ENCODE measurements around the gene SCLT1.

Gene SCLT1

DNA sequence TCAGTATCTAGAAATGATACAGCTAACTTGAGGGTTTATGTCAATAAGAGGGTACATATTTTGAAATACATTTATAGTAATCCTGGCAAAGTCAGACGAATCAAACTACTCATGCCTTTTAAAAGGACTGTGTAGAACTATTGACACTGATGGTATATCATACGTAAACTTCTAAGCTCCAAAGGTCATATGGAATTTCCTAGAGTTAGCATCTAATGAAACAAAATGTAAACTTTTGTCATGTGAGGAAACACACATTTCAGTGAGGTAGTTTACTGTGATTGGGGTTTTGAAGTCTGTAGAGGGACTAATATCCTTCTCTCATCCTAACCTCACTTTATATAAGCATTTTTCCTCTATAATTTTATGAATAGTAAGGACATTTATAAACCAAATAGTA lies 138.4 kb downstream of the SCLT1 start:
- DNase-seq, result no peak

DNA sequence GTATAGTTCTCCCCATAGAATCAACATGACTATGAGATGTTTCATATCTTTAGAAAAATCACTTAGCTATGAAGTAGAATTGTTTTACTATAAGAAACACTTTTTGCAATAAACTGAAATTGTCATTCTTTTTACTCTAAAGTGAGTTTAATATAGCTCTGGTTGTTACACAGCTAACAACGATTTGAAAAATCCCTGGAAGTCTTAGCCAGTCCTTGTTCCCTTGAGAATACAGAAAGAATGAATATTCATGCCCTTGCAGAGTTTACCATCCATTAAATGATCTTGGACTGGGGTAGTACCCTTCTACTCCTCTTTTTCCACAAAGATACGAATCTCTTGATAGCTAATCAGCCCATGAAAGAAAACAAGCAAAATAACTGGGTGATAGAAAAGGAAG lies 142.0 kb downstream of the SCLT1 start:
- DNase-seq, result no peak

DNA sequence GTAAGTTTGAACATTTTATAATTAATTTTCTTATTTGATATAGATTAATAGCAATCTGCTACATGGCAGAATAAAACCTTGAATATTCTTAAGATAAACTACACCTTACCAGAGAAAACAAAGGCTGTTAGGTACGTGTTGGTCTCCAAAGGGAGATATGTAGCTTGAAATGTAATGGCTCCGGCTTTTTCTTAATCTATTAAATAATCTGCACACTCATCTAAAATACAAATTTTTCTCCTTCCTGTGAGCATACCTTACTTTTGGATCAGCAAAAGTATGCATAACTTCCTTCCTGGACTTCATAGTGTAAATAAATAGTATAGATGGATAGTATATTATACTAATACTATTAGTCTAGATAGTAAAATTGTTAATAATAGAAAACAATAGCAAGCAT lies 142.5 kb downstream of the SCLT1 start:
- no peak for DNase-seq

DNA sequence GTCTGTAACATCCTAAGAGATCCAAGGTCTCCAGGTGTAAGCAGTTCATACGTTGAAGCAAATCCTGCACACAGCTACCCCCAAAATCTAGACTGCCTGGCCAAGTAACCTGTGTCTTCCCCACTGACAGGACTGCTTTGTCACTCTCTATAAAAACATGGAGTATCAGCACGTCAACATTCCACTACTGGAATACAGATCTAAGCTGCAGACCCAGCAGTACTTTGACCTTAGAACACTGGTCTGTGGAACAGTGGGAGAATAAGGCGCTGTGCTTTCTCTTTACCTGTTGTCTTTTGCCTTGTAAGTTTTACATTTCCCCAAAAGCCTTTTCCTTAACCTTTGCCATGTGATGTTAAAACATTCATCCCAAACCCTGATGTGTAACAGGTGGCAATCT lies 146.4 kb downstream of the SCLT1 start:
- no peak for DNase-seq

- DNase-seq, result no peak
Observed at GRCh38 chr4:128942607-128943006, 150.7 kb downstream of the SCLT1 start.

DNA sequence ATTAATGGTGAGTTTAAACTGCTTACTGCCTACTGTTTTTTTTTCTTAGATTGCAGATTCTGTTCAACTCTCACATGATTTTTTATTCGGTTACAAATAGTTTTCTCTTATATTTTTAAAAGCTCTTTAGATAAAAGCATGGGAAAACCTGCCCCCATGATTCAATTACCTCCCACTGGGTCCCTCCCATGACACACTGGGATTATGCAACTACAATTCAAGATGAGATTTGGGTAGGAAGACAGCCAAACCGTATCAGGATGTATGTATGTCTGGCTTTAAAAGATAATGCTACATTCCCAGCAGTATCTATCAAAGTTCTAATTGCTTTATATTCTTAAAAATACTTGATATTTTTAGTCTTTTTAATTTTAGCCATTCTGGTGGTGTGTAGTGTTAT lies 152.4 kb downstream of the SCLT1 start:
- no peak for DNase-seq

GRCh38 chr4:128930051-128930450 lies 163.3 kb downstream of the SCLT1 start:
- DNase-seq, result no peak

GRCh38 chr4:128924951-128925350 lies 168.4 kb downstream of the SCLT1 start:
- DNase-seq, result no peak

DNA sequence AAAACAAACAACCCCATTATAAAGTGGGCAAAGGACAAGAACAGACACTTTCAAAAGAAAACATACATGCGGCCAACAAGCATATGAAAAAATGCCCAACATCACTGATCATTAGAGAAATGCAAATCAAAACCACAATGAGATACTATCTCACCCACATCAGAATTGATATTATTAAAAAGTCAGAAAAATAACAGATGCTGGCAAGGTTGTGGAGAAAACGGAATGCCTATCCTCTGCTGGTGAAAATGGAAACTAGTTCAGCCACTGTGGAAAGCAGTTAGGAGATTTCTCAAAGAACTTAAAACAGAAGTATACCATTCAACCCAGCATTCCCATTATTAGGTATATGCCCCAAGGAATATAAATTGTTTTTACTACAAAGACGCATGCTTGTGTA lies 171.4 kb downstream of the SCLT1 start:
- DNase-seq, result no peak

DNA sequence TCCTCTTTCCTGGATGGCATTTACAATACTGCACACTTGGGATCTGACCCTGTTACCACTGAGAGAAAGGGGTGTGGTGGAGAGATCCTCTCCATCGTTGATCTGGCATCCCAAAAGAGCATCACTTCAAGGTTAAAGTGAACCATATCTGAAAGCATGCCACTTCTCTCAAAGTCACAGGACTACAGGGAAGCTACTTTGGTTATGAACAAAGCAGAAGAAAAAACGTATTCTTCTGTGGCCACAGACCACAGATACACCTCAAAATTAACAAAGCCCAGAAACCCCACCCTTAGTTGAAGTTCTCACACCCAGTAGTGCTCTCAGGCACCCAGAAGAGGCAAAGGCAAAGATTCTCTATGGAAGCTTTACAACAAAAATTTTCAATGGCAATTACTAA lies 175.6 kb downstream of the SCLT1 start:
- no peak for DNase-seq

- no peak for DNase-seq
Observed at GRCh38 chr4:128916832-128917231, 176.5 kb downstream of the SCLT1 start.

DNA sequence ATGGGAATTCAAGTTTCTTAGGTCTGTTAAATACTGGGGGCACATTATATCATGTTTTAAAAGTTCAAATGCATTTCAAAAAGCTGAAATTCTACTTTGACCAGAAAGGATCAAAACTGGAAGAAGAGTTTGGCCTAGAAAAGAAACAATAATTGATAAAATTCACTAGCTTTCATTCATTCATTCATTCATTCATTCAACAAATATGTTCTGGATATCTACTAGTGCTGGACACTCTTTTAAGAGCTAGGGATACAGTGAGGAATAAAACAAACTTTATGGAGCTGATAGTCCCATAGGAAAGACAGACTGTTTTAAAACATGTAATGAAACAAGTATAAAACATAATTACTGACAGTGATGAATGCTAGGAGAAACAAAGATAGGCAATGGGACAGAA lies 177.8 kb downstream of the SCLT1 start:
- no peak for DNase-seq

- no peak for DNase-seq
Observed at GRCh38 chr4:128913228-128913627, 180.1 kb downstream of the SCLT1 start.

DNA sequence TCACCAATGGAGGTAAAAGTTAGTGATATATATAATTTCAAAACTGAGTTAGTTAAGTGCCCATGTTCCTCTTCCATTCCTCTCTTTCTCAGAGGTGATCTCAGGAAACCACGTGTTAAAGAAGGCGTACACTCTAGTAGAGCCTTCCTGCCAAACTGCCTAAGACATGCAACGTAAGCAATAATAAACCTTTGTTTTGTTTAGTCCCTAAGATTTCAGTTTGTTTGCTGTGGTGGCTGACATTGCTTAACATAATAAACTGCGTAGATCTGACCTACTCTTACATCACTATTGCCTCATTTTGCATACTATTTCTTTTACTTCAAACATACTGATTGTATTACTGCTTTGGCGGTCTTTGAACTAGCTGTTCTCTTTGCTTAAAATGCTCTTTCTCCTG lies 184.6 kb downstream of the SCLT1 start:
- no peak for DNase-seq

DNA sequence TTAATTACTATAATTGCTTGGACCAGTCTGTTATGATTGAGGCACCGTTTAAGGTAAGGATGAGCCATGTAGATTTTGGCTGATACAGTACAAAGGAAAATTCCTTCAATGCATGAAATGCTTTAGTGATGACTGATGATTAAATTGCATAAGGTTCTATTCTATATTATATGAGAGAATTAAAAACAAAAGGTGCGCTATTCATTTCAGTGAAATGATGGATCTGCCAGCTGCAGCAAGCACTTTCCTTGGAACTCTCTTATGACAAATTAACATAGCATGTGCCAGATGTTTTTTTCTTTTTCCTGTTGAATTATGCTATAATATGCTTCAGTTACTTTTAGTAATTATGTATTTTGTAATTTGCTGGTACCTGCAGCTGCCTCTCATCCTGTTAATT lies 185.4 kb downstream of the SCLT1 start:
- DNase-seq, result no peak

GRCh38 chr4:128906581-128906980 lies 186.8 kb downstream of the SCLT1 start:
- DNase-seq, result no peak

DNA sequence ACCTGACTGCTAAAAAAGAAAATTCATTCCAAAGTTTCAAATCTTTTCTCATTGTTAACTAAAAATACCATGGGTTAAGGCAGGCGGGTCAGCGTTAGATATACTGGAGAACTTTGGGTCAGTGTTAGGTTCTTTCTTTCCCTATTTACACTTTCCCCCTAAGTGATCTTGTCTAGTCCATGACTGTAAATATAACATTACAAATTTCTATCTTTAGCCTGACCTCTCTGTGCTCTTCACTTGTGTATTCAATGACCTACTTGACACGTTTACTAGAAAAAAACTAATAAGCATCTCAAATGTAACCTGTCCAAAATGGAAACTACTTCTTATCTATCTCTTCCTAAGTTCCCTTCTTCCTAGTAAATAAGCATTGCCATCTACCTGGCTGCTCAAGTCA lies 188.5 kb downstream of the SCLT1 start:
- no peak for DNase-seq

DNA sequence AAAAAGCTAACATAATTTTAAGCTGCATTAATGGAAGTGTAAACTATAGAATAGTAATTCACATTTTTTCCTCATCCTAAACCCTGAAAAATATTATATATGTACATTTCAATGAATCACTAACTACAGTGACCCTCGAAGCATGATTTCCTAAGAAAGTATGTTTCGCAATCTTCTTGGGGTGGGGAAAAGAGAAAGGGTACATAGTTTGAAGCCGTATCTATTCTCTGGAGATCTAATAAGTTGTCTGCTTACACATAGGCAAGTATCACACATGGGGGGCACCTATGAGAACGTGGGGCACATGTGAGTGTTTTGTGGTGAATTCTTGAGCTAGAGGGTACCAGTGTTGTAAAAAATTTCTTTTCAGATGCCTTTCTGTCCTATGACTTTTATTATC lies 212.7 kb downstream of the SCLT1 start:
- DNase-seq, result no peak

DNA sequence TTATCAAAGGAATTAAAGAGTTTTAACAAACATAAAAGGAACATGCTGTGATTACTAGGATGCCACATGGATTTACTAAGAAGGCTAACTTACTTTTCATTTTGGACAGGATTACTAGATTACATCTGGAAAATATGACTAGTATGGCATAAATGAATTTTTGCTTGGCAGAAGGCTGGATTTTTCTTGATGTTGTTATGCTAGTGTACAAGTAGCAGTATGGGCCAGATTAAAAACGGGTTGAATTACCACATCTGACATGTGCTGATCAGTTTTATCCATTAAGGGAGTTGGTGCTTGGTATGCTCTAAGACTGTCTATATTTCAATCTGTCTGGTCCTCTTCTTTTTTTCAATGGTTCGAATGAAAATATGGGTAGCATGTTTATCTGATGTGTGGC lies 213.4 kb downstream of the SCLT1 start:
- no peak for DNase-seq

GRCh38 chr4:128879283-128879682 lies 214.1 kb downstream of the SCLT1 start:
- DNase-seq, result no peak

- no peak for DNase-seq
Observed at GRCh38 chr4:128877934-128878333, 215.4 kb downstream of the SCLT1 start.

DNA sequence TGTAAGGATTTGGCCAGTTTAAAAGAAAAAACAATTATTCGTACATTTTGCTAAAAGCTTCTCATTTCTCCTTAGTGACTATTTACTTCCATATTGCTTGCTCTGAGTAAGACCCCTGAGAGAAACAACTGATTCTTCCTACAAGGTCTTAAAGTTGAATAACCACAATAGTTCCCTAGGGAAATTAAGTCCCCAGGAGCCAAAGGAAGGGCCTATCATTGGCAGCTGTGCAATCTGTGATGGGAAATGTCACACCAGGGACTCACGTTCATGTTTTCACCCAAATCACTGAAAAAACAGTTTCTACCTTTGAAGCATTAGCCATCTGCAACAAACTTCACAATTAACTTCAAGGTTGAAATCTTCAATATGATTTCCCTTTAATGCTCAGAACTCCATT lies 217.1 kb downstream of the SCLT1 start:
- DNase-seq, result no peak

- no peak for DNase-seq
Observed at GRCh38 chr4:128871948-128872347, 221.4 kb downstream of the SCLT1 start.

- no peak for DNase-seq
Observed at GRCh38 chr4:128869776-128870509, 223.4 kb downstream of the SCLT1 start.

DNA sequence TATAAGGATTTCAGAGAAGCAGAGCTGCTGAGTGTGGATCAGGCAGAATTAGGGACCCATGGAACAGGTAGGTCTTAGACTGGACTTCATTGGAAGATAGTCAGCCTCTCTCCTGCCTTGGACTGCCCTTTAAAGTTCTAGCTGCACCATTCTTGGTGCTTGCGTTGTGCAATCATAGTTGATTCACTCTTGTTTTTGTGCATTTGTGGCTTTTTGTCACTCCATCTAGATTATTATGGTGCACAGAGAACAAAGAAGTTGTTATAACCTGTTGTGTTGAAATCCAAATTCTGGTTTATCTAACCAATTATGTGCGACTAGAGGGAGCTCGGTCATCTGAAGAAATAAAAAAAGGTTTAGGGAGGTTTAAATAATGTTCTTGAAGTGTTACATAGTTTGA lies 224.6 kb downstream of the SCLT1 start:
- no peak for DNase-seq

- DNase-seq, result no peak
Observed at GRCh38 chr4:128866691-128867090, 226.6 kb downstream of the SCLT1 start.

Measured in NCI-H748 treated with DMSO at 0.1 percent for 48 hours (cell line).